NCI-H187 treated with DMSO at 0.1 percent for 48 hours (cell line): ENCODE results near the gene SLC6A20.

Source experiments
- DNase-seq: peaks from one replicate; lab custom pipeline; 2025; lab: John Stamatoyannopoulos, UW

SLC6A20 gene

GRCh38 chr3:45795882-45796765, at the start of gene SLC6A20:
SLC6A20 (minus strand) TSS chr3:45796536; CDS start chr3:45796419, 117 bp downstream.
- DNase-seq = no peak

DNA sequence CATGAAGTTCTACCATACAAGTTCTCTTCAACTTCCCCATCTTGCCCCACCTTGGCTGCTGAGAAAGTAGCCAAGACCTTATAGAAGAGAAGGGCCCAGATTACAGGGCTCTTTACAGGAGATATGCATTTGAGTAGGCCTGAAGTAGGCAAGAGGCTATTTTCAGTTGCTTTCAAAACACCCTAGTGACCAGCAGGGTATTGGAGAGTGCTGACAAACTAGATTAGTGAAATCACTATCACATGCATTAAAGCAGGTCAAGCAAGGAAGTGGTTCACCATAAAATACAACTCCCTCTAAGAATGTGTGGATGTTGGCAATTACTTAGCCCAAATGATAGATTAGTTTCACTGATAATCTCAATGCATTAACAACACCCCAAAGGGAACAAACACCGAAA, 48.3 kb upstream of the SLC6A20 start:
- DNase-seq = no peak

- no peak for DNase-seq
Measured at GRCh38 chr3:45842851-45843625, 46.7 kb upstream of the SLC6A20 start.

GRCh38 chr3:45841757-45842491, 45.6 kb upstream of the SLC6A20 start, which contains the start of gene LZTFL1:
LZTFL1 (minus strand) TSS chr3:45842119; CDS start chr3:45841991, 128 bp downstream.
- DNase-seq = peak; percentile 35

DNA sequence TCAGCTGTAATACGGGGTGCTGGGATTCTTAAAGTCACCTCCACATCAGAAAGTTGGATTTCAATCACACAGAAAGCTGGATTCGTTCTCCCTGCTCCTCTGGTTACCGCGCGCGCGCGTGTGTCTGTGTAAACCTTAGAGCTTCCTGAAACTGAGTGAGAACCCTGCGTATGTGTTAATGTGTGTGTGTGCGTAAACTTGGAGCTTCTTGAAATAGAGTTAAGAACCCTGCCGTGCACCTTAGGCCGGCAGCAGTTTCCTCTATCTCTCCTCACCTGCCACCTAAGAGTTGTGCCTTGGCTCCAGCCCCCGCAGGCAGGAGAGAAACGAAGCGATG, 45.1 kb upstream of the SLC6A20 start:
- no peak for DNase-seq

GRCh38 chr3:45838466-45838865, 42.1 kb upstream of the SLC6A20 start:
- no peak for DNase-seq

DNA sequence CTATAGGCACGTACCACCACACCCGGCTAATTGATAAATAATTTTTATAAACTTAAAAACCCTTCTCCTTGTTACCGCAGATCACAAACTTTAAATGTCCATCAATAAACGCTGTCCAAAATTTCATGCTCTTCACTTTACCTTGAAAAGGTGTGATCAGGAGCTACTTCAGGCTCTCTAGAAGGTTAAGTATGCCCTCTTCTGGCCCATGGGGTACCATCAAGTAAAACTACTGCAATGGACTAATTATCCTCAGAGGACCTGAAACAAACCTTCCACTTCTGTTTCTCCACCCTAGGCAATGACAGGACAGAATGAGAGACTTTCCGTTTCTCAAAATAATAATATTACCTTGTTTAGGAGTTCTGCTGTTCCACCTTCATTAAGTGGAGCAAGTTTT, 36.4 kb upstream of the SLC6A20 start:
- DNase-seq = no peak

GRCh38 chr3:45830121-45830520, 33.8 kb upstream of the SLC6A20 start:
- DNase-seq = no peak

- no peak for DNase-seq
Measured at GRCh38 chr3:45826908-45827307, 30.6 kb upstream of the SLC6A20 start.

DNA sequence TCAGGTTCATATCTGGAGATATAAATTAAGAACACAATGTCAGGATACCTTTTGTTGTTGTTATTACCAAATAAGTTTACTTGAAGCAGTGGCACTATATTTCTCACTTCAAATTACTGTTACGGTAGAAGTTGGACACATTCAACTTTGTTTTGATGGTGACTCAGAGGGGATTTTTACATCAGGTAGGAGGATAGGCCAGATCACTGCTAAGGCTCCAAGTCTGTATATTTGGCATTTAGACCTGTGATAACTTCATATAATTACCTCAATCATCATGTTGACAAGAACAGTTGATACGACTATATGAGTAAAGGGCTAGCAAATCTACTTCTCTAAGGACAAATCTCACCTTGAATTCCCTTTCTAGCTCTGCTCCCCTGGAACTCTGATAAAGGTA, 30.0 kb upstream of the SLC6A20 start:
- no peak for DNase-seq

DNA sequence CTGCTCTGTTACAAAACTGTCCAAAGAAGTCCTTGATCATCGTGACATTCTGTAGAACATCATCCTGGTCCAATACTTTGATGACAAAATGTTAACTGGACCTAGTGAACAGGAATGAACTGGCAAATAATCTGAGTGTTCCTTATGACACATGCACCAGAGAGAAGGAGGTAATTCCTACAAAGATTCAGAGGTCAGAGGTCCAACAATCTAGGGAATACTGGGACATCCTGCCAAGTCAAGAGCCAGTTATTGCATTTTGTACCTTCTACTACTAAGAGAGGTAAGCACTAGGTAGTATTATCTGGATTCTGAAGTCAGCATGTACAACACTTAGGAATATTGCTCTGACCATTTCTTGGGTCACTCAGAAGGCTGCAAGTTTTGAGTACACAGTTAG, 24.8 kb upstream of the SLC6A20 start:
- DNase-seq = no peak

GRCh38 chr3:45819543-45819942, 23.2 kb upstream of the SLC6A20 start:
- no peak for DNase-seq

- DNase-seq = peak; percentile 33
Measured at GRCh38 chr3:45817831-45818522, 21.6 kb upstream of the SLC6A20 start.

DNA sequence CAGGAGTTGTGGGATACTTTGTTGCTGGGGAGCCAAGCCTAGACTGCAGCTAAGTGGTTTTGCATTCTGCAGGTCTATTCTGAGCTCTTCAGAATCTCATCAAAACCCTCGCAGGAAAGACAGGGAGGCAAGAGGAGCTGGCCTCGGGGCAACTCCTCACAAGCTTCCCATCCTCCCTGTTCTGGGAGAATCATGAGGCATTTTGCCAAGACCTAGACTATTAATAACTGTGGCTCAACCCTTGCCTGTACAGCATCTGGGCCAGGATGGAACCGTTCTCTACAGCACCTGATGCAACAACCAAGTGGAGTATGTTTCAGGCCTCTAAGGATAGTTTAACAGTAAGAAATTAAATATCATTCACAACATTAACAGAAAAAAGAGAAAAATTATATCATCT, 20.2 kb upstream of the SLC6A20 start:
- DNase-seq = no peak

DNA sequence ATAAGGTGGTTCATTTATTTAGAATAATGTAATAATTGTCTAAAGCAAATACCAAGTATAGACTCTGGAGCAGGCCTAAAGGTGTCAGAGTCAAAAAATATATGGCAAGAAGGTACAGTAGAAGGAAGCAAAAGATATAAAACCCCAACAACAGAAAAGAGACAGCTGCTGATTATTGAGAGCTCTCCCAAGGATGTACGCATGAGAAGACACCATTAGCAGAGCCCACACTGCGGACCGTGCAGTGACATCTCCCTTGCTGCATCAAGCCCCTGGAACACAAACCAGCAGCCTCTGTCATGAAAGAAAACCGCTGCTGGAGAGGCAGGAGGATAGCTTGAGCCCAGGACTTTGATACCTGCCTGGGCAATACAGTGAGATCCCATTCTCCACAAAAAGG, 18.0 kb upstream of the SLC6A20 start:
- no peak for DNase-seq

DNA sequence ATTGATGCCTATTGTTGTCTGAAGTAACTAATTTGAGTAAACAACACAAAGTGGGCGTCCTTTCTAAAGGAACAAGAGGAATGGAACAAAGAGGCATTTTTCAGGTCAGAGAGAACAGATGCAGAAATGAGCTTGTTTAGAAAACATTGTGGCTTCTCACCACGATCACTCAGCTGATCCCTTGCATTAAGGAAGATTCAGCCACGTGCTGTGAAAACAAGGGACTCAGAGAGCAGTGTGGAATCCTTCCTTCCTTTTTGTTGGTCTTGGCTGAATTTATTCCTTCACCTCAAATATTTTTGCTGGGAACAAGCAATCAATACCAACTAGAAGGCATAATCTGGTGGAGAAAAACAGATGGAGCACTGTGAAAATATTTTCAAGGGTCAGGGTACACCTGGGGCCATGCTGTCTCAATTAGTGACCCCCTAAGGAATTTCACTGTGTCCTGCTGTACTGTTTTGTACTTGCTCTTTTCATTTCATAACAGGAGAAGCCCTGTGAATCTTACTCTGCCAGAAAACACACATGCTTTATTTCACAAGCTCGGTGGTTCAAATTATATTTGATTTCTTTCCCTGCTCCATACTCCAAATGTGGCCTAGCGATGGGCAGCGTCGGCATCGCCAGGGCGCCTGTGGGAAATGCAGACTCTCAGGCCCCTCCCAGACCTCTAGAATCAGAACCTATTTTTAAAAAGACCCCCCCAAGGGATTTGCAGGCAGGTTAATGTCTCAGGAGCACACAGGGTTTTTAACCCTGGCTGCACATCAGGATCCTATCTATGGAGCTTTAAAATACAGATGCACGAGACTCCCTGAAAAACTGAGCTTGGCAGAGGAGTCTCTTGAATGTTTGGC, 11.6 kb upstream of the SLC6A20 start:
- DNase-seq = no peak

DNA sequence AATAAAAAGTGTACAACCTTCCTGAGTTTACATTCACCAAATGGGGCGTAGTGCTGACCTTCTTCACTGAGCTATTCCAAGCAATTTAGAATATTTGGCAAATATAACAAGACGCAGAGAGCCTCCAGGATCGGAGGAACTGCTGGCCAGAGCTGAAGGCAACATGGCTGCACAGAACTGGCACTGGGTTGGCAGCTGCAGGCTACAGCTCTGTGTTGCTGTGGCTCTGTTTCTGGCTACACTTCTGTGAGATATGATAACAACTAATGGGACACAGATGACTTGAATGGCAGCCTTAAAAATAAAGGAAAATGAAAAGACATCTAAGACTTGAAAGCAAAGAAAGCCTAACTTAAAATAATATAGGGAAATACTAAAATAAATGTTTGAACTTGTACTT, 10.8 kb upstream of the SLC6A20 start:
- no peak for DNase-seq

DNA sequence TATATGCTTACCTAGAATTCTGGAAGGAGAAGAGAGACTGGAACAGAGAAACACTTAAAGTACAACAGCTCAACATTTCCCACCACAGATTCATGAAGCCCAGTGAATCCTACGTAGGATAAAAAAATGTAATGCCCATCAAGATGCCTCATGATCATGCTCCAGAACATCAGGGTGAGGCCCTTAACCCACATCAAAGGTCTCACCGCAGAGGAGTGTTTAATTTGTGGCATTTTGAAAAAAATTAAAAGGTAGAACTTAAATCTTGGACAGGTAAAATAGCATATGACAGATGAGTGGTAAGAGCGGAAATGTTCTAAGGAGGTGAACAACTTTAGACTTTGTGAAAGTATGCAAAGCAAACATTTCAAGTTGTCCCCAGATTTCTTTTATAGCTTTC, 9.7 kb upstream of the SLC6A20 start:
- no peak for DNase-seq

GRCh38 chr3:45803252-45803935, 7.1 kb upstream of the SLC6A20 start:
- no peak for DNase-seq

GRCh38 chr3:45802146-45802545, 5.8 kb upstream of the SLC6A20 start:
- DNase-seq = no peak
